ENCODE results near the gene CHAC1. TPM values are rescaled to one million over a fixed set of nuclear protein-coding genes. Genes with fewer than 3 reads are reported as not detected.

The CHAC1 gene
- total and polyA plus RNA-seq, 7 donors: 3.7 to 243 (median 49.0) TPM

- no peak overlapping the region for H3K4me3 ChIP-seq
- DNase-seq: no peak
- no peaks in the 10 kb centered on the region for H3K27me3 ChIP-seq (ENCODE audit: insufficient read depth in 3 of 3, low read length in 2 of 3)
- H3K4me1 ChIP-seq: no peaks in the 10 kb centered on the region
- no peak for TF ChIP-seq CTCF (IDR thresholded peaks at IDR 0.05)
- H3K9me3 ChIP-seq: no peaks in the 10 kb centered on the region
- H3K36me3 ChIP-seq (ENCODE audit: insufficient read depth in 1 of 2, low read depth in 1 of 2): peaks cover 5 to 80% of the 10 kb centered on the region in 2 donors
- intact Hi-C loops (cut with DNase I): no loop called here
- no peak overlapping the region for H3K27ac ChIP-seq
- WGBS, 3 donors: 92 to 97% (median 94%) methylated on average over 3 of the region's 3 CpGs
- no peak for ATAC-seq
Measured at GRCh38 chr15:40991355-40991754, 38.1 kb downstream of the CHAC1 start.

GRCh38 chr15:40992241-40992741 is 39.0 kb downstream of the CHAC1 start:
- Histone ChIP-seq H3K9me3 (no peaks in the 10 kb centered on the region), H3K4me1 (no peaks in the 10 kb centered on the region), H3K27ac (no peak overlapping the region), H3K27me3 (ENCODE audit: insufficient read depth in 3 of 3, low read length in 2 of 3) (no peaks in the 10 kb centered on the region), H3K4me3 (no peak overlapping the region), H3K36me3 (ENCODE audit: insufficient read depth in 1 of 2, low read depth in 1 of 2) (peaks cover 6 to 80% of the 10 kb centered on the region in 2 donors)
- no peak for TF ChIP-seq CTCF (IDR thresholded peaks at IDR 0.05)
- ATAC-seq (no peak), DNase-seq (no peak)
- WGBS, 3 donors: 28 to 56% (median 56%) methylated on average over 1 of the region's 1 CpG
- intact Hi-C loops (cut with DNase I): no loop called here

DNA sequence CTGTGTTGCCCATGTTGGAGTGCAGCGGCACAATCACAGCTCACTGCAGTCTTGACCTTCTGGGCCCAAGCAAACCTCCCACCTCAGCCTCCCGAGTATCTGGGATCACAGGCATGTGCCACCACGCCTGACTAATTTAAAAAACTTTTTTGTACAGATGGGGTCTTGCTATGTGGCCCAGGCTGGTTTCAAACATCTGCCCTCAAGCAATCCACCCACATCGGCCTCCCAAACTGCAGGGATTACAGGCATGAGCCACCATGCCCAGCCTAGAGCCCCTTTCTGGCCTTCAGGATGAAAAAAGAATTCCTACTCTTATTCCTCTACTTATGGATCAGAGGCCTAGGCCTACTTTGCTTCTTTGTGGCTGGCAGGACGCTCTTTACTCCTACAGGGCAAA is 39.6 kb downstream of the CHAC1 start:
- H3K27ac ChIP-seq: no peak overlapping the region

GRCh38 chr15:40995656-40996055 is 42.4 kb downstream of the CHAC1 start:
- peaks cover 10 to 88% of the 10 kb centered on the region in 2 donors for H3K36me3 ChIP-seq (ENCODE audit: insufficient read depth in 1 of 2, low read depth in 1 of 2)
- no peak overlapping the region for H3K4me3 ChIP-seq
- ATAC-seq (no peak), DNase-seq (no peak)
- intact Hi-C loops (cut with DNase I): no loop called here
- H3K9me3 ChIP-seq: no peaks in the 10 kb centered on the region
- H3K27me3 ChIP-seq (ENCODE audit: insufficient read depth in 3 of 3, low read length in 2 of 3): no peaks in the 10 kb centered on the region
- H3K27ac ChIP-seq: no peak overlapping the region
- 93 to 98% (median 93%) methylated on average over 3 of the region's 3 CpGs for WGBS, 3 donors
- no peaks in the 10 kb centered on the region for H3K4me1 ChIP-seq
- TF ChIP-seq CTCF (IDR thresholded peaks at IDR 0.05): no peak

More for the DNA sequence above, 39.6 kb downstream of the CHAC1 start:
- intact Hi-C loops (cut with DNase I): no loop called here
- no peak for ATAC-seq
- Histone ChIP-seq H3K27me3 (ENCODE audit: insufficient read depth in 3 of 3, low read length in 2 of 3) (no peaks in the 10 kb centered on the region), H3K9me3 (no peaks in the 10 kb centered on the region), H3K4me1 (no peaks in the 10 kb centered on the region), H3K4me3 (no peak overlapping the region), H3K36me3 (ENCODE audit: insufficient read depth in 1 of 2, low read depth in 1 of 2) (peaks cover 10 to 79% of the 10 kb centered on the region in 2 donors)
- TF ChIP-seq CTCF (IDR thresholded peaks at IDR 0.05): no peak
- 87 to 91% (median 90%) methylated on average over 5 of the region's 5 CpGs for WGBS, 3 donors
- DNase-seq: no peak

- Histone ChIP-seq H3K27ac (no peak overlapping the region), H3K4me3 (no peak overlapping the region), H3K27me3 (ENCODE audit: insufficient read depth in 3 of 3, low read length in 2 of 3) (no peaks in the 10 kb centered on the region), H3K36me3 (ENCODE audit: insufficient read depth in 1 of 2, low read depth in 1 of 2) (peaks cover 4 to 88% of the 10 kb centered on the region in 2 donors), H3K9me3 (no peaks in the 10 kb centered on the region), H3K4me1 (peaks cover 9% of the 10 kb centered on the region)
- intact Hi-C loops (cut with DNase I): no loop called here
- TF ChIP-seq CTCF (IDR thresholded peaks at IDR 0.05): no peak
- ATAC-seq (no peak), DNase-seq (no peak)
- WGBS, 3 donors: 91 to 96% (median 95%) methylated on average over 4 of the region's 4 CpGs
Measured at GRCh38 chr15:40999190-40999589, 45.9 kb downstream of the CHAC1 start.

Data from psoas muscle (tissue), 8 donors.